Activated CD8-positive, alpha-beta memory T cell treated with anti-CD3 and anti-CD28 coated beads, Interleukin-2, amount 50 U/mL, for 1 hour (primary cell): Measurements from ENCODE around the gene MFSD12.
A peak's percentile ranks its signal among the peaks of the same experiment; 100 is the strongest.

Experiments used
- DNase-seq: peaks from one replicate; pipeline ENCODE4 v3.0.0-alpha.2; 2020; ENCODE audit errors: extremely low read depth

The MFSD12 gene

GRCh38 chr19:3555653-3556422, 1.5 kb downstream of the MFSD12 start:
- no peak for DNase-seq

DNA sequence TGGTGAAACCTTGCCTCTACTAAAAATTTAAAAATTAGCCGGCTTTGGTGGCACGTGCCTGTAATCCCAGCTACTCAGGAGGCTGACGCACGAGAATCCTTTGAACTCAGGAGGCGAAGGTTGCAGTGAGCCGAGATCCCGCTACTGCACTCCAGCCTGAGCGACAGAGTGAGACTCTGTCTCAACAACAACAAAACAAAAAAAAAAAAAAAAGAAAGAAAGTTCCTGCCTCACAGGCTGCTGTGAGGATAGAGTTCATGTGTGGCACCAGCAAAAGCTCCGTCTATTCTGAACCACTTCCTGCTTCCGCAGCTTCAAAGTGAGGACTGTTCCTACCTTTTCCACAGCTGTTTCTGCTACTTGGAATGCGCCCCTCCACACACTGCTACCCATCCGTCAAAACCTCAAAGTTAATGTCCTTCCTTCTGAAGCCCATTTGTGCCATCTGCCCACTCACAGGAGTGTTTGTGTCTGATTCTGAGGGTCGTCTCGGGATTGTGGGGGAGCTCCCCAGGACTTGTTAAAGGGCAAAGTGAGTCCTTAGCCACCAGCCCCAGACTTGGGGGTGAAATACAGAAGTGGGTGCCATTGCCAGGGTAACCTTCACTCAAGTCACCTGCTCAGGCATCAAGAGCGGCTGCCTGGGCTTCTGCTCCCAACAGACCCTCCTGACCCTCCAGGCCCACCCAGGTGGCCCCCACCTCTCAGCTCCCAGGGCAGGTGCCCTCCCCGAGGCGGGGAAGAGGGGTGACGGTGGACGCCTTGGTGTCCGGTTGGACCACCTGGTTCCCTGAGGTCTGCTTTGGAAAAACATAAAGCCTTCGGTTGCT, 2.9 kb downstream of the MFSD12 start:
- DNase-seq: no peak

- DNase-seq: no peak
Observed at GRCh38 chr19:3551792-3552095, 5.6 kb downstream of the MFSD12 start.

- DNase-seq: no peak
Observed at GRCh38 chr19:3550947-3551791, 6.2 kb downstream of the MFSD12 start.

GRCh38 chr19:3549816-3550215, 7.6 kb downstream of the MFSD12 start:
- no peak for DNase-seq

DNA sequence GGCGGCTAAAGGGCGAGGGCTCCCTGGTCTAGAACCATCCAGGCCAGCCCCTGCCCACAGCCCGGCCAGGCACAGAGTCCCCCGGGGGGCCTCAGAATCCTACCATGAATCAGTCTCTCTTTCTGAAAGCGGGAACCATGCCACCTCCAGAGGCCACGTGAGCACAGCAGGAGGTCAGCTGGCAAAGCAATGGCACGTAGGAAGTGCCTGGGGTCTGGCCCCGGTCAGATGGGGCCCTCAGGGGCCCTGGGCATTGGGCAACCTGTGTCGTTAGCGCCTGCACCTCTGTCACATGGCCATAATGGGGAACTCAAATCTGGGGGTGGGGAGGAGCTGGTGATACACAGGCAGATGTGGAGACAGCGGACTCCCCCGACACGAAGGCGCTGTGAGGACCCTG, 8.8 kb downstream of the MFSD12 start:
- DNase-seq: no peak

- no peak for DNase-seq
Observed at GRCh38 chr19:3547767-3548282, 9.6 kb downstream of the MFSD12 start.

DNA sequence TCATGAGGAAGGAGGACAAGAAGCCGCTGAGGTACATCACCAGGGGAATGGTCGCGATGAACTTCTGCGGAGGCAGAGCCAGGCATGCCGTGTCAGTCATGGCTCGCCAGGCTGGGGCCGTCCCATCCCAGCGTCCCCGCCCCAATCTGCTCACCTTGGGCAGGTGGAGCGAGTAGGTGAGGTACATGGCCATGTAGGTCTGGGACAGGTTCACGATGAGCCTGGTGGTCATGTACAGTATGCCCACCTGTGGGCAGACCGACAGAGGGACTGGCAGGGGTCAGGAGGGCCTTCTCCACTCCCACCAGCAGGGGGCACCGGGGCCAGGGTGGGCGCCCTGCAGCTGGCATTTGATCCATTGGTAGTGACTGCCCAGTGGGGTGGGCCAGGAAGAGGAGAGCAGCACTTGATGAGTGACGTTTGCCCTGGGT, 10.1 kb downstream of the MFSD12 start:
- DNase-seq: no peak

DNA sequence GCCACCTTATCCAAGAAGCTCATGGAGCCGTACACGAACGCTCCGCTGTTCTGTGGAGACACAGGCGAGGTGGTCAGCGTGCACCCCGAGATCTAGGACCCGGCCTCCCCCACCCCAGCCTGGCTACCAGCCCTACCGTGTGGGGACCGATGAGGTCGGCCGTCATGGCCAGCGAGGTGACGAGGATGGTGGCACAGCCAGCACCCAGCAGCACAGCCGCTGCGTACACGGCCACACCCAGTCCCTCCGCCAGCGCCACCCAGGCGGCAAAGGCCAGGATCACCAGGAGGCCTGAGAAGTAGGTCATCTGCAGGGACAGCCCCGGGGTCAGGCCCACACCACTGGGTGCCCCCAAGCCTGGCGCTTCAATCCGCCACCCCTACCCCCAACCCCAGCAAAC, 11.3 kb downstream of the MFSD12 start:
- no peak for DNase-seq

- no peak for DNase-seq
Observed at GRCh38 chr19:3545669-3546034, 11.7 kb downstream of the MFSD12 start.

DNA sequence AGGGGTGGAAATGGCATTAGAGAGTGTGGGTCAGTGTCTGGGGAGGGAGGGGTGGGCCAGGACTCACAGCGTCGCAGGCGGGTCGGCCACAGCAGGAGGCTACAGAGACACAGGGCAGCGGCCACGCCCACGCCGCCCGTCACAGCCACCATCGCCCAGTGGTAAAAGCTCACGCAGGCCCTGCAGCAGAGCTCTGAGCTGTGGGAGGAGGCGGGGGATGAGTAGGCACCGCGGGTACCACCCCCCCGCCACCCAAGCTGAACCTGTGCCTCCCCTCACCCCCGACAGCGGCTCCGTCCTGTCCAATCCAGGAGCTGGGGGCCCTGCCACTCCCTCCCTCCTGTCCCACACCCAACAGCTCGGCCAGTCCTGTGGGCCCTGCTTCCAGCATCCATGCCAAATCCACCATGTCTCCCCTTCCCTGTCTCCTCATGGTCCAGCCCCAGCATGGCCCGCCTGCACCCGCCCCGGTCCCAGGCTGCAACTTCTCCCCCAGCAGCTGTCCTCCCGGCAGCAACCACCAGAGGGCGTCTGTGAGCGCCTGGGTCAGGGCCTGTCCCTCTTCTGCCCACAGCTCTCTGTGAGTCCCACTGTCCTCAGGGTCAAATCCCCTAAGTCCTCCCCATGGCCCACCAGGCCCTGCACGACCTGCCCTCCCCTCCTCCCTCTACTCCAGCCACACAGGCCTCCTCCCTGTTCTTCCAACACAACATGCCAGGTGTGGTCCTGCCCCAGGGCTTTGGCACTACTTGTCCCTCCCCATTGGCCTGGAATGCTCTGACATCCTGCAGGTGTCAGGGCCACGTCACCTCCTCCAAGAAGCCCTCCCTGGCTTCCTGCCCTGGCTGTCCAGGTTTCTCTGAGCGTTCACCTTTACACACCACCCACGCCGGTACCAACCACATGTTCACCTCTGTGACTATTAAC, 12.4 kb downstream of the MFSD12 start:
- peak; percentile 35 for DNase-seq

GRCh38 chr19:3544058-3544376, 13.4 kb downstream of the MFSD12 start:
- DNase-seq: no peak

DNA sequence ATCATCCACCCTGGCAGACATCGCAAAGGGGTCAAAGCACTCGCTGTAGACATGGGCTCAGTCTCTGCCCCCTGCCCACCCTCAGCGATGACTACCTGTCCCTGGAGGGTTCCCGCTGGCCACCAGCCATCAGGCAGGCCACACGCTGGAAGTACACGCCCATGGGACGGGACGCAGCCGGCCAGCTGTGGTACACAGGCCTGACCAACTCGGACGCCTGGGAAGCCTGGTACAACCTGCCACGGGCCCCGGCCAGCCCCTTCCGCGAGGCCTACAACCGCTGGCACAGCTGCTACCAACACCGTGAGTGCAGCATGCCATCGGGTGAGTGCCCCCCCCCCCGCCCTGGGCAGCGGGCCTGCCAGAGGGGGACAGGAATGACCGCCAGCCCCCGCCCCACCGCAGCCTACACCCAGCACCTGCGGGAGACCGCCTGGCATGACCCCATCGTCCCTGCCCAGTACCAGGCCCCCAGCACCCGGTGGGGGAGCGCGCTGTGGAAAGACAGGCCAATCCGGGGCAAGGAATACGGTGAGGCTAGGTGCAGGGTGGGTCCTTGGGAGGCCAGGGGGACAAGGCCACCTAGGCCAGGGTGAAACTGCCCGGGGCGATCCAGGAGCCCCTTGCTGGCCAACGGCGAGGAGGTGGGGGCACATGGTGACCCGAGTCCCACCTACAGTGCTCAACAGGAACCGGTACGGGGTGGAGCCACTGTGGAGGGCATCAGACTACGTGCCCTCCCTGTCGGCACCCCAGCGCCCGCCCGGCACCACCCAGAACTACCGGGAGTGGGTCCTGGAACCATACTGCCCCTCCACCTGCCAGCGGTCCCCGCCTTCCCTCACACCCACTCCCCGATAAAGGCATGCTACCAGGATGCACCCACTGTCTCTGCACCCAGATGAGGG, 14.0 kb downstream of the MFSD12 start:
- no peak for DNase-seq

GRCh38 chr19:3539756-3540118, 17.6 kb downstream of the MFSD12 start:
- DNase-seq: no peak

DNA sequence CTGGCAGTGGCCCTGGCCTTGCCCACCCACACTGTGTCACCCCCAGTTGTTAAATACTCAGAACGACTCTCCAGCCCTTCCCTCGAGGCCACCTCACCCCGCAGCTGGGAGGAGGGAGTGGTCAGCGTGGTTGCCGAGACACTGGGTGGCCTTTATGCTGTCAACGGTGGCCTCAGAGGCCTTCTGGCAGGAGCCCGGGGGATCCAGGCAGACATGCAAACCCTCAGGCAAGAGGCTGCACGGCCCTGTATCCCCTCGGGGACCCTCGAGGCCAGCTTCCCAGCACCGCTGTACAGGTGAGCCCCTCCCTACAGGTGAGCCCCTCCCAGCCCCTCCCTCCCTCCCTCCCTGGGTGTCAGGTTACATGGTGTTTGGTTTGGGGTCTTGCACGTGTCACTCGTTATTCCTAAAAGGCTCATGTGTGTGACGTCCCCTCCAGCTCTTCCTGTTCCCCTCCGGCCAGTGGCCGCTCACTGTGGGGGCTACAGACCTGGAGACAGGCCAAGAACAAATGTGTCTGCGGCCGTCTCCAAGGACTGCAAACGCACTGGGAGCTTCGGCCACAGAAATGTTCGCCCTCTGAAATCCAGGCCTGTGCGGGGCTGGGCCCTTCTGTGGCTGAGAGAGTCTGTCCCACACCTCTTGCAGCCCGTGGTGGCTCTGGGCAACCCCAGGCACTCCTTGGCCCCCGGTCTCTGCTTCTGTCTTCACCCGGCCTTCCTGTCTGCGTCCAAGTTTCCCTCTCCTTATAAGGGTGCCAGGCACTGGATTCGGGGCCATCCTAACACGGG, 18.2 kb downstream of the MFSD12 start, which contains the start of gene TEKTIP1:
Gene TEKTIP1 (plus strand): TSS at position 210 of the 791 bp plus-strand sequence. CDS start 4 bp downstream, at position 214.
- no peak for DNase-seq

GRCh38 chr19:3538258-3538929, 19.0 kb downstream of the MFSD12 start:
- no peak for DNase-seq

GRCh38 chr19:3537438-3538240, 19.7 kb downstream of the MFSD12 start:
- no peak for DNase-seq

DNA sequence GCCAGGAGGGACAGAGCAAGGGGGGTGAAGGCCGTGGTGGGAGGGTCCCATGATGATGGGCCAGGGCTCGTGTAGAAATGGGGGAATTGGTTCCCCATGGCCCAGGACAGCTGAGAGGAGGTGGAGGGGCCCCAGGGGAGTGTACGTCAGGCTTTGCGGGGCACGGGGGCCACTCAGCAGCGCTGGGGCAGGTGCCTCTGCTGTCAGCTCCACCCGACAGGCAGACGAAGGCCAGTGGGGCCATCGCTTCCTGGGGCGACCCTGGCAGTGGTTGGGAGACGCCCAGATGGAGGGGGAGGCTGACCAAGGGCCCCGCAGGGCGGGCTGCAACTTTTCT, 20.3 kb downstream of the MFSD12 start:
- DNase-seq: no peak
